ENCODE measurements around the gene ELMOD1. TPM values are rescaled to one million over a fixed set of nuclear protein-coding genes. Genes with fewer than 3 reads are reported as not detected.

The ELMOD1 gene
- total and polyA plus RNA-seq, 4 donors: 0.14 to 0.42 TPM; not detected in 2

GRCh38 chr11:107705027-107705426 lies 114.1 kb downstream of the ELMOD1 start:
- peaks cover 0 to 3% (median 0%) of the 10 kb centered on the region in 4 donors for H3K9me3 ChIP-seq (ENCODE audit: control insufficient read depth in 4 of 4, low read length in 3 of 4)
- no peaks in the 10 kb centered on the region for H3K4me1 ChIP-seq (ENCODE audit: control insufficient read depth in 4 of 4, insufficient read depth in 4 of 4, low read length in 3 of 4)
- no peak overlapping the region for H3K4me3 ChIP-seq (ENCODE audit: low read depth in 1 of 3, low read length in 3 of 3)
- DNase-seq (ENCODE audit: low spot score): no peak
- no peak overlapping the region for H3K27ac ChIP-seq (ENCODE audit: low read depth in 1 of 2, low read length in 2 of 2)
- no peaks in the 10 kb centered on the region for H3K27me3 ChIP-seq (ENCODE audit: control insufficient read depth in 4 of 4, insufficient read depth in 4 of 4, low read length in 3 of 4)
- TF ChIP-seq RAD21 (IDR thresholded peaks at IDR 0.05) (no peak), HNF4A (conservative IDR thresholded peaks at IDR 0.05) (no peak), SP1 (IDR thresholded peaks at IDR 0.05) (no peak), TAF1 (conservative IDR thresholded peaks at IDR 0.05) (no peak), ATF3 (IDR thresholded peaks at IDR 0.05) (no peak), FOXA2 (IDR thresholded peaks at IDR 0.05) (no peak), FOXA1 (IDR thresholded peaks at IDR 0.05) (no peak)
- TF ChIP-seq, protein P1, sequence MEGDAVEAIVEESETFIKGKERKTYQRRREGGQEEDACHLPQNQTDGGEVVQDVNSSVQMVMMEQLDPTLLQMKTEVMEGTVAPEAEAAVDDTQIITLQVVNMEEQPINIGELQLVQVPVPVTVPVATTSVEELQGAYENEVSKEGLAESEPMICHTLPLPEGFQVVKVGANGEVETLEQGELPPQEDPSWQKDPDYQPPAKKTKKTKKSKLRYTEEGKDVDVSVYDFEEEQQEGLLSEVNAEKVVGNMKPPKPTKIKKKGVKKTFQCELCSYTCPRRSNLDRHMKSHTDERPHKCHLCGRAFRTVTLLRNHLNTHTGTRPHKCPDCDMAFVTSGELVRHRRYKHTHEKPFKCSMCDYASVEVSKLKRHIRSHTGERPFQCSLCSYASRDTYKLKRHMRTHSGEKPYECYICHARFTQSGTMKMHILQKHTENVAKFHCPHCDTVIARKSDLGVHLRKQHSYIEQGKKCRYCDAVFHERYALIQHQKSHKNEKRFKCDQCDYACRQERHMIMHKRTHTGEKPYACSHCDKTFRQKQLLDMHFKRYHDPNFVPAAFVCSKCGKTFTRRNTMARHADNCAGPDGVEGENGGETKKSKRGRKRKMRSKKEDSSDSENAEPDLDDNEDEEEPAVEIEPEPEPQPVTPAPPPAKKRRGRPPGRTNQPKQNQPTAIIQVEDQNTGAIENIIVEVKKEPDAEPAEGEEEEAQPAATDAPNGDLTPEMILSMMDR (IDR thresholded peaks at IDR 0.05; ENCODE audit: low read depth, low read length, missing input control): no peak
- H3K9ac ChIP-seq (ENCODE audit: low read depth in 1 of 2, low read length in 2 of 2): no peak overlapping the region
- no peaks in the 10 kb centered on the region for H3K36me3 ChIP-seq (ENCODE audit: control insufficient read depth in 4 of 4, insufficient read depth in 3 of 4, low read depth in 1 of 4, low read length in 3 of 4)
- WGBS: 86% methylated on average over 2 of the region's 2 CpGs

DNA sequence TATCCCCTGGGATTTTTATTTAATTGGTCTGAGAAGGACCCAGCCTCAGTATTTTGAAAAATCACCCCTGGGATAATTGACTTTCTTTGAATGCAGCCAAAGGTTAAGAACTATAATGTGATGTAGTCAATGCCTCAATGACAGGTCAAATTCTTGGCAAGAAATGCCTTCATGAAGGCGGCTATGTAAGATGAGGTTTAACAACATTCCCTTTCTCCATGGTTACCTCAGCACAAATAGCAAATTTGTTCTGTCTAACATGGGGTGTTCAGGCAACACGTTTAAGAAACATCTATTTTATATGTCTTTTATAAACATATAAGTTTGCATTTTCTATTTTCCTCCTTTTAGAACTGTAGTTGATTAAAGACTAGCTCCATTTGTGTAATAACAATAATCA lies 115.6 kb downstream of the ELMOD1 start:
- no peak overlapping the region for H3K9ac ChIP-seq (ENCODE audit: low read depth in 1 of 2, low read length in 2 of 2)
- H3K36me3 ChIP-seq (ENCODE audit: control insufficient read depth in 4 of 4, insufficient read depth in 3 of 4, low read depth in 1 of 4, low read length in 3 of 4): no peaks in the 10 kb centered on the region
- no peaks in the 10 kb centered on the region for H3K27me3 ChIP-seq (ENCODE audit: control insufficient read depth in 4 of 4, insufficient read depth in 4 of 4, low read length in 3 of 4)
- peaks cover 0 to 3% (median 0%) of the 10 kb centered on the region in 4 donors for H3K9me3 ChIP-seq (ENCODE audit: control insufficient read depth in 4 of 4, low read length in 3 of 4)
- 59% methylated on average over 2 of the region's 2 CpGs for WGBS
- H3K27ac ChIP-seq (ENCODE audit: low read depth in 1 of 2, low read length in 2 of 2): no peak overlapping the region
- DNase-seq (ENCODE audit: low spot score): no peak
- TF ChIP-seq NR2F2 (IDR thresholded peaks at IDR 0.05): no peak
- no peak for TF ChIP-seq RXRA (IDR thresholded peaks at IDR 0.05)
- TF ChIP-seq, protein P1 (IDR thresholded peaks at IDR 0.05; ENCODE audit: low read depth, low read length, missing input control): no peak
- TF ChIP-seq FOXA2 (IDR thresholded peaks at IDR 0.05): no peak
- no peak for TF ChIP-seq TAF1 (conservative IDR thresholded peaks at IDR 0.05)
- TF ChIP-seq ATF3 (IDR thresholded peaks at IDR 0.05): no peak
- no peak for TF ChIP-seq SP1 (IDR thresholded peaks at IDR 0.05)
- no peak for TF ChIP-seq JUND (IDR thresholded peaks at IDR 0.05)
- no peak for TF ChIP-seq GABPA (IDR thresholded peaks at IDR 0.05 in 1 of 2, conservative IDR thresholded peaks at IDR 0.05 in 1 of 2)
- no peak for TF ChIP-seq YY1 (IDR thresholded peaks at IDR 0.05)
- no peak for TF ChIP-seq MAX (IDR thresholded peaks at IDR 0.05)
- TF ChIP-seq ZBTB33 (IDR thresholded peaks at IDR 0.05): no peak
- TF ChIP-seq REST (IDR thresholded peaks at IDR 0.05): no peak
- TF ChIP-seq EGR1 (IDR thresholded peaks at IDR 0.05; ENCODE audit: low read depth in 2 of 2): no peak
- no peak for TF ChIP-seq FOXA1 (IDR thresholded peaks at IDR 0.05)
- no peak for TF ChIP-seq HNF4A (conservative IDR thresholded peaks at IDR 0.05)
- TF ChIP-seq HNF4G (IDR thresholded peaks at IDR 0.05): no peak
- no peaks in the 10 kb centered on the region for H3K4me1 ChIP-seq (ENCODE audit: control insufficient read depth in 4 of 4, insufficient read depth in 4 of 4, low read length in 3 of 4)
- H3K4me3 ChIP-seq (ENCODE audit: low read depth in 1 of 3, low read length in 3 of 3): no peak overlapping the region
